ENCODE measurements around the gene IL1RAPL1. TPM values are rescaled to one million over a fixed set of nuclear protein-coding genes. Genes with fewer than 3 reads are reported as not detected.

The IL1RAPL1 gene
- total and polyA plus RNA-seq, 9 of the 15 experiments (the other 6 are each of a cell fraction or from before 2014, with no cell fraction given): 0.04 to 0.07 (median 0.04) TPM; not detected in 6

- TF ChIP-seq FOXP4 (CRISPR knock-in tag; IDR thresholded peaks at IDR 0.05; ENCODE audit: borderline replicate concordance) (no peak), MAZ (CRISPR knock-in tag; conservative IDR thresholded peaks at IDR 0.05 in 1 of 2, IDR thresholded peaks at IDR 0.05 in 1 of 2) (no peak)
These were observed 999.9 kb downstream of the IL1RAPL1 start (continued) for GRCh38 chrX:29587107-29587506.

GRCh38 chrX:29590921-29591320, 1003.7 kb downstream of the IL1RAPL1 start:
- H4K20me1 ChIP-seq (replicated peaks; ENCODE audit: control insufficient read depth, insufficient read depth, low read length): no peaks in the 10 kb centered on the region
- no peaks in the 10 kb centered on the region for H3K4me1 ChIP-seq (replicated peaks in 1 of 2; ENCODE audit: control insufficient read depth in 2 of 2, insufficient read depth in 2 of 2, low read length in 2 of 2)
- POLR2A ChIA-PET: no interaction called here
- no peak for DNase-seq (ENCODE audit: extremely low read depth in 1 of 4, low spot score in 3 of 4)
- no peak for TF ChIP-seq NFE2 (IDR thresholded peaks at IDR 0.05; ENCODE audit: low read depth)
- TF ChIP-seq, protein P1, sequence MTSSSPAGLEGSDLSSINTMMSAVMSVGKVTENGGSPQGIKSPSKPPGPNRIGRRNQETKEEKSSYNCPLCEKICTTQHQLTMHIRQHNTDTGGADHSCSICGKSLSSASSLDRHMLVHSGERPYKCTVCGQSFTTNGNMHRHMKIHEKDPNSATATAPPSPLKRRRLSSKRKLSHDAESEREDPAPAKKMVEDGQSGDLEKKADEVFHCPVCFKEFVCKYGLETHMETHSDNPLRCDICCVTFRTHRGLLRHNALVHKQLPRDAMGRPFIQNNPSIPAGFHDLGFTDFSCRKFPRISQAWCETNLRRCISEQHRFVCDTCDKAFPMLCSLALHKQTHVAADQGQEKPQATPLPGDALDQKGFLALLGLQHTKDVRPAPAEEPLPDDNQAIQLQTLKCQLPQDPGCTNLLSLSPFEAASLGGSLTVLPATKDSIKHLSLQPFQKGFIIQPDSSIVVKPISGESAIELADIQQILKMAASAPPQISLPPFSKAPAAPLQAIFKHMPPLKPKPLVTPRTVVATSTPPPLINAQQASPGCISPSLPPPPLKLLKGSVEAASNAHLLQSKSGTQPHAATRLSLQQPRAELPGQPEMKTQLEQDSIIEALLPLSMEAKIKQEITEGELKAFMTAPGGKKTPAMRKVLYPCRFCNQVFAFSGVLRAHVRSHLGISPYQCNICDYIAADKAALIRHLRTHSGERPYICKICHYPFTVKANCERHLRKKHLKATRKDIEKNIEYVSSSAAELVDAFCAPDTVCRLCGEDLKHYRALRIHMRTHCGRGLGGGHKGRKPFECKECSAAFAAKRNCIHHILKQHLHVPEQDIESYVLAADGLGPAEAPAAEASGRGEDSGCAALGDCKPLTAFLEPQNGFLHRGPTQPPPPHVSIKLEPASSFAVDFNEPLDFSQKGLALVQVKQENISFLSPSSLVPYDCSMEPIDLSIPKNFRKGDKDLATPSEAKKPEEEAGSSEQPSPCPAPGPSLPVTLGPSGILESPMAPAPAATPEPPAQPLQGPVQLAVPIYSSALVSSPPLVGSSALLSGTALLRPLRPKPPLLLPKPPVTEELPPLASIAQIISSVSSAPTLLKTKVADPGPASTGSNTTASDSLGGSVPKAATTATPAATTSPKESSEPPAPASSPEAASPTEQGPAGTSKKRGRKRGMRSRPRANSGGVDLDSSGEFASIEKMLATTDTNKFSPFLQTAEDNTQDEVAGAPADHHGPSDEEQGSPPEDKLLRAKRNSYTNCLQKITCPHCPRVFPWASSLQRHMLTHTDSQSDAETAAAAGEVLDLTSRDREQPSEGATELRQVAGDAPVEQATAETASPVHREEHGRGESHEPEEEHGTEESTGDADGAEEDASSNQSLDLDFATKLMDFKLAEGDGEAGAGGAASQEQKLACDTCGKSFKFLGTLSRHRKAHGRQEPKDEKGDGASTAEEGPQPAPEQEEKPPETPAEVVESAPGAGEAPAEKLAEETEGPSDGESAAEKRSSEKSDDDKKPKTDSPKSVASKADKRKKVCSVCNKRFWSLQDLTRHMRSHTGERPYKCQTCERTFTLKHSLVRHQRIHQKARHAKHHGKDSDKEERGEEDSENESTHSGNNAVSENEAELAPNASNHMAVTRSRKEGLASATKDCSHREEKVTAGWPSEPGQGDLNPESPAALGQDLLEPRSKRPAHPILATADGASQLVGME (CRISPR knock-in tag; IDR thresholded peaks at IDR 0.05): no peak
- no peaks in the 10 kb centered on the region for H3K27me3 ChIP-seq (ENCODE audit: control insufficient read depth in 2 of 2, insufficient read depth in 2 of 2, low read length in 2 of 2)
- H3K79me2 ChIP-seq (ENCODE audit: control insufficient read depth, insufficient read depth, low read length): no peaks in the 10 kb centered on the region
- H2AFZ ChIP-seq (ENCODE audit: low read depth, low read length): no peak overlapping the region
- intact Hi-C loops (cut with micrococcal nuclease): no loop called here
- H3K27ac ChIP-seq (ENCODE audit: extremely low read depth, low read depth, low read length): no peak overlapping the region
- CTCF ChIA-PET (ENCODE audit: low intra/inter-chr PET ratio): no interaction called here
- no TSS peak for BruUV-seq (replicated peaks)
- H3K9ac ChIP-seq (ENCODE audit: insufficient read depth in 1 of 2, low read depth in 2 of 2, low read length in 2 of 2): no peak overlapping the region
- 2% methylated on average over 3 of the region's 3 CpGs for WGBS (ENCODE audit: insufficient coverage, low coverage, missing lambda C conversion rate)
- no peaks in the 10 kb centered on the region for H3K36me3 ChIP-seq (ENCODE audit: control insufficient read depth, insufficient read depth, low read length)
- no peaks in the 10 kb centered on the region for H3K9me1 ChIP-seq (ENCODE audit: control insufficient read depth, insufficient read depth, low read length)
- H3K9me3 ChIP-seq (replicated peaks; ENCODE audit: control insufficient read depth, insufficient read depth, low read depth, low read length): no peaks in the 10 kb centered on the region
- H3K4me2 ChIP-seq (ENCODE audit: insufficient read depth, low read length): no peak overlapping the region
- H3K4me3 ChIP-seq: no peak overlapping the region
- FAIRE-seq: no peak
- ATAC-seq: no peak
- in situ Hi-C loops (cut with MboI): no loop called here

Measured in K562 (cell line).